ENCODE results near the gene STK16.
"Not testable (repeated sequence)": the region's sequence is repeated elsewhere in the genome, so short reads cannot be mapped to it uniquely, and the experiment has no call there.

Gene STK16

GRCh38 chr2:219243291-219243761, 2.0 kb upstream of the STK16 start:
- no peak for DNase-seq (ENCODE audit: low spot score)

DNA sequence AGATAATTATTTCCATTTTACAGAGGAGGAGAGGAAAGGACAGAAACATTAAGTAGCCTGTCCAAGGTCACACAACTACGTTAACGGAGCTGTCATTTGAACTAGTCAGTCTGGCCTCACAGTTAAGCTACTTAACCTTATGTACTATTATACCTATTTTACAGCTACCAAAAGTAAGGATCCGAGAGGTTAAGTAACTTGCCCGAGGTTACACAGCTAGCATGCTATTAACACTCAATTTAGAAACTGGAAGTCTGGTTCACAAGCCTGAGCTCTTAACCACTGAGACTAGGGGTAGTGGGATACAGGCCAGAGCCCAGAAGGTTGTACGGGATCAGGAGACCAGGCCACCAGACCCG, 511 bp upstream of the STK16 start:
- no peak for DNase-seq (ENCODE audit: low spot score)

DNA sequence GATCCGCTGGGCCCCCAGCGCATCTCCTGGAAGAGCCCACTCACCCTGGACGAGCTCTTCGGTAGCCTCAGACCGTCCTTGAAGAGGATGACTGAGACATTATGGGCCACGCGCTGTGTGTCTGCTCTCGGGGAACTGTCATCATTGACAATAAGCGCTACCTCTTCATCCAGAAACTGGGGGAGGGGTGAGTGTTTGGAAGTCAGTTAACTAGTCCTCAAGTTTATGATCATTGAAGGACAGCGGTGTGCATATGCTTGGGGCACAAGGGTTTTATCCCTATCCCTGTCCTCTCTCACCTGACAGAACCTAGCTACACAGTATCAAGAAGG, 586 bp downstream of the STK16 start:
- no peak for DNase-seq (ENCODE audit: low spot score)

DNA sequence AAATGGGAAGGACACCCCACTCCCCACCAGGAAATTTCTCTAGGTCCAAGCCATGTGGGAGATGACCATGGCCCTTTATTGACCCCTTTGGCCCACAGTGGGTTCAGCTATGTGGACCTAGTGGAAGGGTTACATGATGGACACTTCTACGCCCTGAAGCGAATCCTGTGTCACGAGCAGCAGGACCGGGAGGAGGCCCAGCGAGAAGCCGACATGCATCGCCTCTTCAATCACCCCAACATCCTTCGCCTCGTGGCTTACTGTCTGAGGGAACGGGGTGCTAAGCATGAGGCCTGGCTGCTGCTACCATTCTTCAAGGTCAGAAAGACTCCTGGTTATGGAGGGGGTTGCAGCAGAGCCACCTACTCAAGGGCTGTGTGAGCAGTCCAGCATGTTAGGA, 1.3 kb downstream of the STK16 start:
- no peak for DNase-seq (ENCODE audit: low spot score)

DNA sequence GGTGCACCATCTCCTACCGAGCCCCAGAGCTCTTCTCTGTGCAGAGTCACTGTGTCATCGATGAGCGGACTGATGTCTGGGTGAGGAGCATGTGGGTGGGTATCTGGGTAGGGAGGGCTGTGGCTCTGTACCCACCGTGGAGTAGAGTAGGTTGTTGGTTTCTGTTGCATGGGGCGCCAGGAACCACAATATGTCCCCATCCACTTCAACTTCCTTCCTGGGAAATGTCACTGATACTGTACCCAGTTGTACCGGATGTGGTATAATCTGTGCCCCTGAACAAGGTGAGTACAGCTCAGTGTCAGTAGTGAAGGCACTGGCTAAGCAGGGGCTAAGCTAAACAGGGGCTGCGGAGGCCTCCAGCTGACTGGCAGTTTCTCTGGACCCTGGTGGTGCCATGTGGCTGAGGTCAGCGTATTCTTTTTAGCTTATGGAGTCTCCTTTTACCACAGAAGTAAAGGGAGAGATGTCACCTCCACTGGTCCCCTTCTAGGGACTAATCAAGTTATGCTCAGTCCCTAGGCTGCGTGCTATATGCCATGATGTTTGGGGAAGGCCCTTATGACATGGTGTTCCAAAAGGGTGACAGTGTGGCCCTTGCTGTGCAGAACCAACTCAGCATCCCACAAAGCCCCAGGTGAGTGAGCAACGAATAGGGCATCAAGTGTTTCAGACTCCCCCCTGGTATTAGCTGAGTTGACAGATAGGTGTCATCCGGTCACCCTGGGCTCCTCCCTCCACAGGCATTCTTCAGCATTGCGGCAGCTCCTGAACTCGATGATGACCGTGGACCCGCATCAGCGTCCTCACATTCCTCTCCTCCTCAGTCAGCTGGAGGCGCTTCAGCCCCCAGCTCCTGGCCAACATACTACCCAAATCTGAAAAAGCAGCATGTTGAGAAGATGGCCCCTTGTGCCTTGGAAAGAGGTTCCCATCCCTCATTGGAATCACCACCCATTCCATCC, 2.7 kb downstream of the STK16 start:
- no peak for DNase-seq (ENCODE audit: low spot score)

DNA sequence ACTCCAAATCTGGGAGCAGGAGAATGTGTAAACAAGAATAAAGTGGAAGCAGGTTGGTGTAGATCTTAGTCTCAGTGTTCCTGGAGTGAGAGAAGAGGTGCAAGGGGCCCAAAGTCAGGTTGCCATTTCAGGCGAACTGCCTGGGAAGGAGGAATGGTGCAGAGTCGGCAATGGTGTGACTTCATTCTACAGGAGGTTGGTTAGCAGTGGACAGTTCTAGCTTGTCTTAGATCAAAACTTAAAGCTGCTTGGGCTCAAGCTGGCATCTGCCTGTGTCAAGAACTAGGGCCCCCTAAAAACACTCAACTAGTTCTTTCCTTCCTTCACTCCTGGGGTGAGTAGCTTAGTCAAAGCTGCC, 3.5 kb downstream of the STK16 start:
- no peak for DNase-seq (ENCODE audit: low spot score)

DNA sequence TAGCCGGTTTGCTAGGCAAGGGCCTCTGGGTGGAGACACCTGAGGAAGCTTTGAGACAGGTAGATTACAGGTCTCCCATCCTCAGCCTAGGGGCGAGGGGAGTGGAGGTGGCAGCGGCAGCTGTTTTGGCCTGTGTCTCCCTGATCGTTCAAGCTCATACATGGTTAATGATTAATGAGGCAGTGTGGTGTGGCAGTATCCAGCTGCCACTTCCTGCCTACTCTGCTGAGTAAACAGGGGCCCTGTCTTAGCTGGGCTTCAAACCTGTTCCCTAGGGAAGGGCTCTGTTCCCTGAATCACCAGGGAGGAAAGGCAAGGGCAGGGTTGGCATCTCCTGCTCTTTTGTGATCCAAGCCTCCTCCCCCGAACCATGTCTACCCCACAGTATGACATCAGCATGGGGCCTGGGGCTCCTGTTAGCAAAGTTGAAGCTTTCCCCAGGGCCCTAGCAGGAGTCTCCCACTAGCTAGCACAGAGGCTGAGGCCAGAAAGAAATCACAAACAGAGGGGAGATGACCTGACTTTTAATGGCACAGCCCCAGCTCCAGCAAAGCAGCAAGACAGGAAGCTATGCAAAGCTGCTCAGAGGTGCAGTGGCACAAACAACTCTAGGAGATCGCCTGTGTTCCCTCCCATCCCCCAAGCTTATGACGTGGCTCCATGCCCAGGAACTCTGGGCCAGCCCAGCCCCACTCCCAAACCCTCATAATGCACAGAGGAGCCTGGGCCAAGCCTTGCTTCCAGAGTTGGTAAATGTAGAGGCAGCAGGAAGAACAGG, 4.1 kb downstream of the STK16 start:
- no peak for DNase-seq (ENCODE audit: low spot score)

- no peak for DNase-seq (ENCODE audit: low spot score)
Observed at GRCh38 chr2:219250049-219250781, 4.9 kb downstream of the STK16 start.

GRCh38 chr2:219251656-219252055, 6.4 kb downstream of the STK16 start:
- no peak for DNase-seq (ENCODE audit: low spot score)

- no peak for DNase-seq (ENCODE audit: low spot score)
Observed at GRCh38 chr2:219252084-219252483, 6.8 kb downstream of the STK16 start.

GRCh38 chr2:219252570-219252899, 7.3 kb downstream of the STK16 start:
- DNase-seq (ENCODE audit: low spot score): no peak

DNA sequence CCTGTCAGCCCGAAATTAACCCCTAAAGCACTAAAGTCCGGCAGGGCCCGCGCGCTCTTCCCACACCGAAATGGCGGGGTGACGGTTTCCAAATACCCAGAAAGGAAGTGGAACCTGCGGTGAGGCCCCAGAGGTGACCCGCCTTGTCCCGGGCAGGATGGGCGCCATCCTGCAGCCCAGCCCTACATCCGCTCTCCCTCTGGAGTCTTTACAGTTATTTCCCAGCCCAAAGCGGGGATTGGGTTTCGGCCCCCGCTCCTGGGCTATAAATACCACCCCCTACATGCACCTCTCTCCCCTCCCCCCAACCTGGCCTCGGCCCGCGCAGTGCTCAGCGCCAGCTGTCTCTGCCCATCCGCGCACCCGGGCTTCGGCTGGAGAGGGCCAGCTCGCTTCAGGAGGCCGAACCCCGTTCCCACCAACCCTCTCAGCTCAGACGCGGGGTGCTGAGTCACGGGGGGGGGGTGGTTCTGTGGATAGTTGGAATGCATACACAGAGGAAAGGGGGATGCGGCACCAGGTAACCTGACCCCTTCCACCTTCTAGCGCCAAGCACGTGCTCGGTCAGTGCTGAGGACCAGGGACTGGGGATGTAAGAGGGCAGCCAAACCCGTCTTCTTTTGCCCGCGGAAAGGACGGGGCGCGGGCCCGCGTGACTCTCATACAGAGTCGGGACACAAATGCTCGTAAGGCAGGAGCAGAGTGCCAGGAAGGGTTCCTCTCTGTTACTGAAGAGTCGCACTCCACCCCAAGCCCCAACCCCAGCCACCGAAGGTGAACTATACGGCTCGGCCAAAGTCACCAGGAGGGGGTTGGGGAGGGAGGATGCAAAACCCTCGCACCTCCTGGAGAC, 7.8 kb downstream of the STK16 start, which contains the start of gene TUBA4B:
TUBA4B (plus strand) TSS at position 344 of the 853 bp plus-strand sequence; CDS start at position 509, 165 bp downstream.
- no peak for DNase-seq (ENCODE audit: low spot score)

GRCh38 chr2:219253753-219254589, 8.7 kb downstream of the STK16 start, which contains the start of gene TUBA4A:
Gene TUBA4A (minus strand): TSS chr2:219253918. CDS start chr2:219253858, 60 bp downstream.
- DNase-seq (ENCODE audit: low spot score): no peak

DNA sequence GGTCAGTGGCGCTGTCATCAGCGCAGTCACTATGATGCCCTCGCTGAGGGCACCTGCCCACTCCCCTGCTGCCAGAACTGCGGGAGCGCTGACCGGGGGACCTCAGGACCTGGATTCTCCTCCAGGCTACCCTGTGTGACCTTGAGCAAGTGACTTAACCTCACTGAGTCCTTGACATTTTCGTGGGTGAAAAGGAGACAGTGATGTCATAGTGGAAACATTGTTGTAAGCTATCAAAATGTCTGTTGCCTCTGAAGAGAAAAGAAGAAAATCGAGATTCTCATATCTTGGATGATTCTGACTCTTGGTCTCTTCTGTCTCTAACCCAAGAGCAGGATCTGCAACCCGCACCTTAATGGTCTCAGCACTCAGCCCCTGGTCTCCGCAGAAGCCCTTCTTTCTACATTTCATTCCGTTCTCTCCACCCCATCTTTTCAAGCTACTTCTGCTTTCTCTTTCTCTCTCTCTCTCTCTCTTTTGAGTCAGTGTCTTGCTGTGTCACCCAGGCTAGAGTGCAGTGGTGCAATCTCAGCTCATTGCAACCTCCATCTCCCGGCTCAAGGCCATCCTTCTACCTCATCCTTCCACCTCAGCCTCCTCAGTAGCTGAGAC, 9.4 kb downstream of the STK16 start:
- no peak for DNase-seq (ENCODE audit: low spot score)

DNA sequence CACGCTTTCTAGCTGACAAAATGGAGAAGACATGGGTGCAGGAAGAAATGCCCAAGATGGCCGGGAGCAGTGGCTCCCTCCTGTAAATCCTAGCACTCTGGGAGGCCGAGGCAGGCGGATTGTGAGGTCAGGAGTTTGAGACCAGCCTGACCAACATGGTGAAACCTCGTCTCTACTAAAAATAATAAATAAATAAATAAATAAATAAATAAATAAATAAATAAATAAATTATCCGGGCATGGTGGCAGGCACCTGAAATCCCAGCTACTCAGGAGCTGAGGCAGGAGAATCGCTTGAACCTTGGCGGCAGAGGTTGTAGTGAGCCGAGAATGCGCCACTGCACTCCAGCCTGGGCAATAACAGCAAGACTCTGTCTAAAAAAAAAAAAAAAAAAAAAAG, 13.7 kb downstream of the STK16 start:
- not testable (repeated sequence) for DNase-seq (ENCODE audit: low spot score)

DNA sequence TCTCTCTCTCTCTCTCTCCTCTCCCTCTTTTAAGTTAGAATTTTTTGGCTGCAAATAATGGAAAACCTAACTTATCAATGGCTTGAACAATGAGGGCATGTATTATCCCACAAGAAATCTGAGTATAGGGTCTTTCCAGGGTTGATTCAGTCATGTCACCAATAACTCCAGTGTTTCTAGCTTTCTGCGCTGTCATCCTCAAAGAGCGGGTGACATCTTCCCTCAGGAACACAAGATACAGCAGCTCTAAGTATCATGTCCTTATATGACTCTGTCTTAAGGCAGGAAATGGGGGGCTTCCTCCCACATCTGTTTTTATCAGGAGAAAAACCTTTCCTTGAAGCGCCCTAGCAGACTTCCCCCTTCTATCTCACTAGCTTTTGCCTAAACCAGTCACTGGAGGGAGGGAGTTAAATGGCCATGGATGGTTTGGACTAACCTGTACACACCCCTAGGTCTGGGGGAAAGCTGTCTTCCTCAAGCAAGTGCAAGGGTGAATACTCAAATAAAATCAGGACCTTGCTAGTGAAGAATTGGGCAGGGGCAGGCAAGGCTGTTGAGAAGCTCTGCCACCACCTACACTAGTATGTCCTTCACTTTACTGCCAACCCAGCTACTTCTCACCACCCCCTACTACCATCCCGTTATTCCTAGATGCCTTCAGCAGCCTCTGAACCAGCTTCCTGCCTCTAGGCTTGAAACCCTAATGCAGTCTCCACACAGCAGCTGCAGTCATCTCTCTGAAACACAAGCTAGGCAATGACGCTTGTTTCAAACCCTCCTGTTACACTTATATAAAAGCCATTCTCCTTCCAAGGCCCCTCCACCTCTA, 16.0 kb downstream of the STK16 start:
- no peak for DNase-seq (ENCODE audit: low spot score)

- no peak for DNase-seq (ENCODE audit: low spot score)
Observed at GRCh38 chr2:219266232-219266631, 21.0 kb downstream of the STK16 start.

GRCh38 chr2:219266886-219267285, 21.6 kb downstream of the STK16 start:
- no peak for DNase-seq (ENCODE audit: low spot score)

GRCh38 chr2:219268294-219268693, 23.0 kb downstream of the STK16 start:
- DNase-seq (ENCODE audit: low spot score): no peak

Data from left forelimb (tissue), 1 donor.